A673 (cell line): ENCODE measurements around the gene TUSC7. TPM values are rescaled to one million over a fixed set of nuclear protein-coding genes. Genes with fewer than 3 reads are reported as not detected.

ENCODE experiments used
- BruUV-seq: library from RNA; stranded (reverse); fragments of 400-500 nt; replicated peaks from 2 replicates; lab custom pipeline; 2021; lab: Mats Ljungman, UMichigan
- CTCF ChIA-PET: fragments of 300-600 bp; sonication (Branson Sonifier 250); formaldehyde crosslinking; loops from one replicate; lab custom pipeline; 2022; ENCODE audit warnings: antibody characterized with exemption; lab: Charles Lee
- POLR2A ChIA-PET: fragments of 300-600 bp; sonication (Branson Sonifier 250); formaldehyde crosslinking; loops from one replicate; lab custom pipeline; 2022; ENCODE audit warnings: antibody characterized with exemption; ENCODE audit not compliant: low non-redundant PET; lab: Charles Lee
- DNase-seq: peaks from one replicate; pipeline ENCODE4 v3.0.0-alpha.2; 2015; ENCODE audit warnings: low spot score
- H3K27ac ChIP-seq: fragments of 200-600 bp; sonication (generic); 2 replicates; pipeline ENCODE4 v1.5.1; 2016; ENCODE audit warnings: mixed run types, low read depth, mild to moderate bottlenecking, mixed read lengths, antibody characterized with exemption, low read length; ENCODE audit not compliant: poor library complexity, severe bottlenecking
- H3K27me3 ChIP-seq: fragments of 200-600 bp; sonication (generic); replicated peaks from 2 replicates; pipeline ENCODE4 v1.6.1; 2017; ENCODE audit warnings: mixed run types, low read depth, mild to moderate bottlenecking, mixed read lengths, antibody characterized with exemption, low read length; ENCODE audit not compliant: insufficient read depth, poor library complexity
- H3K36me3 ChIP-seq: fragments of 200-600 bp; sonication (generic); 2 replicates; pipeline ENCODE4 v1.6.1; 2016; ENCODE audit warnings: mixed run types, mild to moderate bottlenecking, mixed read lengths, antibody characterized with exemption, low read length; ENCODE audit not compliant: insufficient read depth, poor library complexity, severe bottlenecking
- H3K4me1 ChIP-seq: fragments of 200-600 bp; sonication (generic); 2 replicates; pipeline ENCODE4 v1.6.1; 2017; ENCODE audit warnings: mixed run types, mild to moderate bottlenecking, mixed read lengths, antibody characterized with exemption, low read length; ENCODE audit not compliant: insufficient read depth, poor library complexity, severe bottlenecking
- H3K4me3 ChIP-seq: fragments of 200-600 bp; sonication (generic); 2 replicates; pipeline ENCODE4 v1.5.1; 2016; ENCODE audit warnings: low read depth, mixed run types, mild to moderate bottlenecking, mixed read lengths, low read length; ENCODE audit not compliant: poor library complexity, severe bottlenecking
- H3K9me3 ChIP-seq: fragments of 200-600 bp; sonication (generic); 2 replicates; pipeline ENCODE4 v1.6.1; 2016; ENCODE audit warnings: mixed run types, low read depth, mild to moderate bottlenecking, mixed read lengths, antibody characterized with exemption, low read length; ENCODE audit not compliant: poor library complexity, severe bottlenecking
- EZH2 ChIP-seq: fragments of 200-600 bp; sonication (generic); IDR thresholded peaks from 2 replicates; pipeline ENCODE4 v1.6.1; 2017; ENCODE audit warnings: borderline replicate concordance, low read depth, mild to moderate bottlenecking, mixed read lengths, antibody characterized with exemption, low read length; ENCODE audit not compliant: poor library complexity, severe bottlenecking
- intact Hi-C: fragments of 100-400 bp; cut with micrococcal nuclease; formaldehyde crosslinking; loops from one replicate; pipeline ENCODE4 v1.10.0; 2022; ENCODE audit not compliant: unreplicated experiment
- total RNA-seq: library from RNA; stranded (reverse); gene quantifications from 2 replicates; pipeline ENCODE4 v1.2.3, GENCODE V29; 2021
- TF ChIP-seq, protein P1 (sequence below): fragments of 300-800, 200-600 bp; sonication (generic); conservative IDR thresholded peaks from 2 replicates; pipeline ENCODE4 v1.5.1; 2017; ENCODE audit warnings: low read depth, mild to moderate bottlenecking, antibody characterized with exemption, low read length, moderate library complexity, mixed read lengths

Gene TUSC7
- total RNA-seq, 1 experiment from 2014 or later = not detected

DNA sequence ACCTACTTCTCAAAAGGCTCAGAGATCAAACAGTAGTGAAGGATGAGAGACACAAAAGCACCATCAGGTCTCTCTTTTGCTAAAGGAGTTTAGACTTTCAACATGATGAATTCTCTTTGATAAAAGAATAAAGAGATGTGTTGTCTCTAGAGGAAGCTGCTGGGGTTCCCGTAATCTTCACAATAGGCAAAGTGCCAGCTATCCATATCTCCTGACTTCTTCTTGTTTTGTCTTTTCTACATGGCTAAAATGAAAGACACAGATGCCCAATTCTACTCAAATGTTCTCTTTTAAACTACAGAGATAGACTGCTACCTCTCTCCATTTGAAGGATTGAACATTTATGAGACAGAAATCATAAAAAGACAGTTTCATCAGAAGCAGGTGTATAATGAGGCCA is 38.4 kb upstream of the TUSC7 start:
- no peaks in the 10 kb centered on the region for H3K27me3 ChIP-seq
- intact Hi-C loops = no loop called here
- no peak for DNase-seq
- no peak overlapping the region for H3K4me3 ChIP-seq
- H3K4me1 ChIP-seq = no peaks in the 10 kb centered on the region
- H3K9me3 ChIP-seq = no peaks in the 10 kb centered on the region
- no TSS peak for BruUV-seq
- H3K27ac ChIP-seq = no peak overlapping the region
- ChIA-PET POLR2A (no interaction called here), CTCF (no interaction called here)
- no peaks in the 10 kb centered on the region for H3K36me3 ChIP-seq
- TF ChIP-seq, protein P1, sequence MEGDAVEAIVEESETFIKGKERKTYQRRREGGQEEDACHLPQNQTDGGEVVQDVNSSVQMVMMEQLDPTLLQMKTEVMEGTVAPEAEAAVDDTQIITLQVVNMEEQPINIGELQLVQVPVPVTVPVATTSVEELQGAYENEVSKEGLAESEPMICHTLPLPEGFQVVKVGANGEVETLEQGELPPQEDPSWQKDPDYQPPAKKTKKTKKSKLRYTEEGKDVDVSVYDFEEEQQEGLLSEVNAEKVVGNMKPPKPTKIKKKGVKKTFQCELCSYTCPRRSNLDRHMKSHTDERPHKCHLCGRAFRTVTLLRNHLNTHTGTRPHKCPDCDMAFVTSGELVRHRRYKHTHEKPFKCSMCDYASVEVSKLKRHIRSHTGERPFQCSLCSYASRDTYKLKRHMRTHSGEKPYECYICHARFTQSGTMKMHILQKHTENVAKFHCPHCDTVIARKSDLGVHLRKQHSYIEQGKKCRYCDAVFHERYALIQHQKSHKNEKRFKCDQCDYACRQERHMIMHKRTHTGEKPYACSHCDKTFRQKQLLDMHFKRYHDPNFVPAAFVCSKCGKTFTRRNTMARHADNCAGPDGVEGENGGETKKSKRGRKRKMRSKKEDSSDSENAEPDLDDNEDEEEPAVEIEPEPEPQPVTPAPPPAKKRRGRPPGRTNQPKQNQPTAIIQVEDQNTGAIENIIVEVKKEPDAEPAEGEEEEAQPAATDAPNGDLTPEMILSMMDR = no peak
- TF ChIP-seq EZH2 = no peak

DNA sequence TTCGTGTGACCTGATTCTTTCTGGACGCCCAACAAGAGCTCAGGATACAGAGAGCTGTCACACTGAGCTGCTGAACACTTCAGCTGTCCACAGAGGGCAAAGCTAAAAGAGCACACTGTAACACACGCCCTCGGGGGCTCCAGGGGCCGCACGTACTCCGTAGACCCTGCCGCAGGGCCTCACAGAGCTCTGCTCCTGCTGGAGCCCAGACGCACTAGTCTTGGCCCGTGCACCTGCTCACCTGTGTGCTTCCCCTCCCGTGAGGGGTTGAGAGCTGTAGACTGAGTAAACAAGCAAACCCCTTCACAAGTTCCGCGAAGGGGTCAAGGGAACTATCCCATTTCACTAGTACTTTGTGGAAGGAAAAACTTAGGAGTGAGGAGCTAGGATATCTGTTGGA is 30.7 kb upstream of the TUSC7 start:
- POLR2A ChIA-PET = no interaction called here
- no peak for DNase-seq

DNA sequence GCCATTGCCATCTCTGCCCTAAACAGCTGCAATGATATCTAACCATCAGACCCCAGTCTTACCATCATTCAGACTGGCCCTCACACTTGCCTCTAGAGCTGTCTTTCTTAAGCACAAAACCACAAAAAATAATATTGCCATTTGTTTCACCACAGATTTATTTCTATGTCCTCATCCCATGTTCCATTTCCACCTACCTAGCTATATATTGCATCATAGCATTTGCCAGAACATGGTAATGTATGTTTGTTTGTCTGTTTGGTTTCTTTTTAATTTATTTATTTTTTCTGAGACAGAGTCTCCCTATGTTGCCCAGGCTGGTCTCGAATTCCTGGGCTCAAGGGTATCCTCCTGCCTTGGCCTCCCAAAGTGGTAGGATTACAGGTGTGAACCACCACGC is 18.5 kb upstream of the TUSC7 start:
- TF ChIP-seq, protein P1 = no peak
- no peak for TF ChIP-seq EZH2
- POLR2A ChIA-PET = interaction anchor here (0.6 kb wide), 1 partner anchor 27 kb away, joined by 6 read pairs; no protein-coding TSS in a partner anchor
- intact Hi-C loops = no loop called here
- DNase-seq = no peak
- H3K4me1 ChIP-seq = no peaks in the 10 kb centered on the region
- no TSS peak for BruUV-seq
- H3K4me3 ChIP-seq = no peak overlapping the region
- H3K27ac ChIP-seq = no peak overlapping the region
- no peaks in the 10 kb centered on the region for H3K36me3 ChIP-seq
- peaks cover 11% of the 10 kb centered on the region for H3K9me3 ChIP-seq
- CTCF ChIA-PET = no interaction called here
- H3K27me3 ChIP-seq = no peaks in the 10 kb centered on the region

More for the DNA sequence above, 30.7 kb upstream of the TUSC7 start:
- CTCF ChIA-PET = no interaction called here
- Histone ChIP-seq H3K27me3 (no peaks in the 10 kb centered on the region), H3K9me3 (no peaks in the 10 kb centered on the region), H3K4me3 (no peak overlapping the region), H3K4me1 (no peaks in the 10 kb centered on the region), H3K27ac (no peak overlapping the region), H3K36me3 (no peaks in the 10 kb centered on the region)
- TF ChIP-seq, protein P1 = no peak
- TF ChIP-seq EZH2 = no peak
- BruUV-seq = no TSS peak
- intact Hi-C loops = no loop called here
